IMR-90 (cell line): ENCODE results near the gene CRTC1. TPM values are rescaled to one million over a fixed set of nuclear protein-coding genes. Genes with fewer than 3 reads are reported as not detected.

Source experiments
- ATAC-seq: fragments of 200-7000 bp; cut with Tn5 transposase; 2 replicates; pipeline ENCODE4 v1.9.1; 2020; ENCODE audit warnings: low read depth, mild to moderate bottlenecking, moderate library complexity
- BruUV-seq: library from RNA; stranded (reverse); fragments of 400-500 nt; replicated peaks from 2 replicates; lab custom pipeline; 2021; lab: Mats Ljungman, UMichigan
- CTCF ChIA-PET: fragments of 300-600 bp; formaldehyde crosslinking; extraction: SDS; loops from one replicate; lab custom pipeline; 2021; ENCODE audit warnings: antibody characterized with exemption; lab: Yijun Ruan, JAX
- POLR2A ChIA-PET: fragments of 300-600 bp; sonication (Branson Sonifier 250); formaldehyde crosslinking; loops from one replicate; lab custom pipeline; 2022; ENCODE audit warnings: antibody characterized with exemption; ENCODE audit not compliant: unreplicated experiment; lab: Charles Lee
- DNase-seq: peaks from one replicate; pipeline ENCODE4 v3.0.0; 2013
- H2AFZ ChIP-seq: replicated peaks from 2 replicates; pipeline ENCODE3; 2013; ENCODE audit warnings: low read length, mild to moderate bottlenecking; ENCODE audit not compliant: poor library complexity
- H2AK5ac ChIP-seq: 2 replicates; pipeline ENCODE4 v1.6.1; 2013; ENCODE audit warnings: low read depth, low read length, inconsistent platforms
- H2AK9ac ChIP-seq: replicated peaks from 2 replicates; pipeline ENCODE3; 2013; ENCODE audit warnings: mild to moderate bottlenecking, low read depth, low read length, moderate library complexity; ENCODE audit not compliant: poor library complexity
- H2BK120ac ChIP-seq: 2 replicates; pipeline ENCODE4 v1.6.1; 2013; ENCODE audit warnings: low read depth, low read length, inconsistent platforms
- H2BK15ac ChIP-seq: 3 replicates; pipeline ENCODE4 v1.6.1; 2013; ENCODE audit warnings: low read depth, low read length, inconsistent platforms
- H2BK20ac ChIP-seq: 2 replicates; pipeline ENCODE4 v1.6.1; 2013; ENCODE audit warnings: low read depth, mild to moderate bottlenecking, inconsistent platforms, low read length, moderate library complexity
- H2BK5ac ChIP-seq: 2 replicates; pipeline ENCODE4 v1.6.1; 2013; ENCODE audit warnings: mild to moderate bottlenecking, low read depth, low read length, inconsistent platforms; ENCODE audit not compliant: poor library complexity, severe bottlenecking
- H3K14ac ChIP-seq: replicated peaks from 2 replicates; pipeline ENCODE4 v1.6.1; 2013; ENCODE audit warnings: low read depth, low read length, inconsistent platforms
- H3K18ac ChIP-seq: 2 replicates; pipeline ENCODE4 v1.6.1; 2013; ENCODE audit warnings: low read depth, low read length, control low read depth
- H3K23ac ChIP-seq: 2 replicates; pipeline ENCODE4 v1.6.1; 2013; ENCODE audit warnings: low read depth, low read length, inconsistent platforms
- H3K27ac ChIP-seq: 2 replicates; pipeline ENCODE4 v1.5.1; 2013; ENCODE audit warnings: mild to moderate bottlenecking, control low read depth, low read length; ENCODE audit not compliant: insufficient read depth
- H3K27me3 ChIP-seq: 2 replicates; pipeline ENCODE4 v1.6.1; 2013; ENCODE audit warnings: low read length; ENCODE audit not compliant: control insufficient read depth, insufficient read depth
- H3K36me3 ChIP-seq: 2 replicates; pipeline ENCODE4 v1.6.1; 2013; ENCODE audit warnings: low read length, mixed read lengths; ENCODE audit not compliant: control insufficient read depth, insufficient read depth
- H3K4ac ChIP-seq: 2 replicates; pipeline ENCODE4 v1.6.1; 2013; ENCODE audit warnings: low read depth, low read length, inconsistent platforms
- H3K4me1 ChIP-seq: 2 replicates; pipeline ENCODE4 v1.6.1; 2013; ENCODE audit warnings: low read length, mixed read lengths; ENCODE audit not compliant: control insufficient read depth, insufficient read depth
- H3K4me2 ChIP-seq: 2 replicates; pipeline ENCODE4 v1.6.1; 2013; ENCODE audit warnings: low read depth, mild to moderate bottlenecking, control low read depth, low read length, moderate library complexity
- H3K4me3 ChIP-seq: 2 replicates; pipeline ENCODE4 v1.5.1; 2013; ENCODE audit warnings: low read depth, mild to moderate bottlenecking, control low read depth, low read length, moderate library complexity; ENCODE audit not compliant: insufficient read depth
- H3K56ac ChIP-seq: 2 replicates; pipeline ENCODE4 v1.6.1; 2013; ENCODE audit warnings: low read length, inconsistent platforms; ENCODE audit not compliant: insufficient read depth; ENCODE audit errors: extremely low read depth
- H3K79me1 ChIP-seq, 2 experiments: 2 replicates each; pipeline ENCODE4 v1.6.1; 2013; ENCODE audit warnings: low read length in 2 of 2, inconsistent platforms in 1 of 2, low read depth in 1 of 2
- H3K9ac ChIP-seq: 2 replicates; pipeline ENCODE4 v1.6.1; 2013; ENCODE audit warnings: low read depth, low read length, control low read depth
- H3K9me1 ChIP-seq: 2 replicates; pipeline ENCODE4 v1.6.1; 2013; ENCODE audit warnings: low read length, inconsistent platforms; ENCODE audit not compliant: insufficient read depth
- H3K9me3 ChIP-seq: 2 replicates; pipeline ENCODE4 v1.6.1; 2013; ENCODE audit warnings: low read length; ENCODE audit not compliant: control insufficient read depth, insufficient read depth
- H4K20me1 ChIP-seq: 2 replicates; pipeline ENCODE4 v1.6.1; 2013; ENCODE audit warnings: low read length, inconsistent platforms; ENCODE audit not compliant: insufficient read depth
- H4K5ac ChIP-seq: 2 replicates; pipeline ENCODE4 v1.6.1; 2013; ENCODE audit warnings: mild to moderate bottlenecking, low read depth, low read length, control low read depth
- H4K8ac ChIP-seq, 2 experiments: 2 replicates each; pipeline ENCODE4 v1.6.1; 2013; ENCODE audit warnings: low read depth in 2 of 2, low read length in 2 of 2, control low read depth in 1 of 2, inconsistent platforms in 1 of 2
- H4K91ac ChIP-seq: 2 replicates; pipeline ENCODE4 v1.6.1; 2013; ENCODE audit warnings: low read depth, low read length, inconsistent platforms; ENCODE audit not compliant: insufficient read depth
- CEBPB ChIP-seq: IDR thresholded peaks from 2 replicates; pipeline ENCODE4 v1.6.1; 2012; ENCODE audit warnings: low read depth, low read length, improper control_type of control experiment
- MAFK ChIP-seq: IDR thresholded peaks from 2 replicates; pipeline ENCODE4 v1.6.1; 2012; ENCODE audit warnings: low read depth, low read length, improper control_type of control experiment
- POLR2A ChIP-seq: IDR thresholded peaks from 2 replicates; pipeline ENCODE4 v1.6.1; 2012; ENCODE audit warnings: mild to moderate bottlenecking, low read depth, low read length
- SMC3 ChIP-seq: fragments of 150-350 bp; IDR thresholded peaks from 2 replicates; pipeline ENCODE4 v1.6.1; 2016; ENCODE audit warnings: low read depth, mild to moderate bottlenecking, antibody characterized with exemption, low read length, moderate library complexity
- WGBS, 2 experiments: methylation state at CpG; one replicate each; pipeline versions ENCODE4 v1.1.5 to v1.1.7; 2013; ENCODE audit warnings: missing lambda C conversion rate in 2 of 2; ENCODE audit not compliant: insufficient read length in 1 of 2; ENCODE audit errors: extremely low coverage in 2 of 2; 5-methylcytosine and 5-hydroxymethylcytosine counted together
- dilution Hi-C: fragments of 300-500 bp; cut with HindIII; formaldehyde crosslinking; loops from one replicate; pipeline ENCODE4 v1.14.3; 2018; ENCODE audit warnings: low sequenced_read_pairs; ENCODE audit not compliant: unreplicated experiment
- in situ Hi-C: fragments of 300-500 bp; cut with MboI; formaldehyde crosslinking; loops from 3 replicates; pipeline ENCODE4 v1.14.3; 2019; ENCODE audit warnings: low sequenced_read_pairs, inconsistent platforms, mixed read lengths
- intact Hi-C: fragments of 100-400 bp; cut with micrococcal nuclease; formaldehyde crosslinking; loops from 2 replicates; pipeline ENCODE4 v1.10.0; 2022
- polyA plus RNA-seq, 3 experiments: library from polyadenylated mRNA; depleted of rRNA; stranded (reverse); fragments of >200 nt; gene quantifications; 2 replicates each; pipeline ENCODE4 v1.2.3, GENCODE V29; 2012; ENCODE audit warnings: low replicate concordance in 1 of 3
- total RNA-seq: library from RNA; depleted of rRNA; stranded (reverse); fragments of >200 nt; gene quantifications from 2 replicates; pipeline ENCODE4 v1.2.3, GENCODE V29; 2012

The CRTC1 gene
- total and polyA plus RNA-seq, 2 of the 4 experiments (the other 2 are of a cell fraction): 0.18 to 5.7 TPM

GRCh38 chr19:18789422-18789869 is 106.0 kb downstream of the CRTC1 start:
- Histone ChIP-seq H2BK15ac (no peak overlapping the region), H2AK5ac (no peak overlapping the region), H4K8ac (no peak overlapping the region), H2AK9ac (no peak overlapping the region), H2BK120ac (no peak overlapping the region), H2BK5ac (no peak overlapping the region), H3K4ac (no peak overlapping the region), H3K56ac (no peak overlapping the region), H3K23ac (no peak overlapping the region), H4K5ac (no peak overlapping the region), H3K4me3 (no peak overlapping the region), H4K91ac (no peak overlapping the region), H3K27ac (no peak overlapping the region), H3K4me1 (peaks cover 2% of the 10 kb centered on the region; the same call in 1 of the 2 replicates), H2BK20ac (no peak overlapping the region), H3K9me3 (peaks cover 4% of the 10 kb centered on the region), H3K79me1 (no peaks in the 10 kb centered on the region), H3K4me2 (no peak overlapping the region; the same call in 1 of the 2 replicates), H3K18ac (no peak overlapping the region), H4K20me1 (peaks cover 11% of the 10 kb centered on the region; the same call in 1 of the 2 replicates), H3K36me3 (no peaks in the 10 kb centered on the region), H3K9ac (no peak overlapping the region), H3K9me1 (peaks cover 2% of the 10 kb centered on the region; the same call in 1 of the 2 replicates), H3K27me3 (peaks cover 77% of the 10 kb centered on the region), H3K14ac (no peak overlapping the region), H2AFZ (peak overlapping the region; percentile 32)
- intact Hi-C loops (no loop called here), dilution Hi-C loops (no loop called here), in situ Hi-C loops (no loop called here)
- ChIA-PET POLR2A (no interaction called here), CTCF (no interaction called here)
- ATAC-seq (no peak), DNase-seq (no peak)
- no TSS peak for BruUV-seq
- TF ChIP-seq MAFK (no peak), CEBPB (no peak), SMC3 (no peak), POLR2A (no peak)
- WGBS, 2 experiments: 0% methylated on average over 1 of the region's 38 CpGs; no CpG with 5 or more reads in 1 of the 2 experiments
